Endometrial microvascular endothelial cells (primary cell): ENCODE measurements around the gene FIGN. TPM values are rescaled to one million over a fixed set of nuclear protein-coding genes. Genes with fewer than 3 reads are reported as not detected.

ENCODE experiments used
- in situ Hi-C: cut with HindIII; loops from 2 replicates; pipeline ENCODE4 v1.10.0; 2017; ENCODE audit warnings: low sequenced_read_pairs, low pct_unique_long_range_greater_than_20kb; ENCODE audit errors: inconsistent ontology term
- total RNA-seq: library from RNA; depleted of rRNA; stranded (reverse); fragments of >200 nt; gene quantifications from one replicate; pipeline ENCODE4 v1.2.3, GENCODE V29; 2015; ENCODE audit errors: inconsistent ontology term

FIGN gene
- total RNA-seq, 1 donor from 2014 or later = 1.7 TPM

- in situ Hi-C loops = no loop called here
These were observed 12.6 kb upstream of the FIGN start for GRCh38 chr2:163748420-163748819.

- in situ Hi-C loops = no loop called here
These were observed 5.6 kb upstream of the FIGN start for GRCh38 chr2:163741435-163741834.

GRCh38 chr2:163737563-163737962 is 1.8 kb upstream of the FIGN start:
- in situ Hi-C loops = no loop called here

GRCh38 chr2:163737190-163737439 is 1.3 kb upstream of the FIGN start:
- in situ Hi-C loops = no loop called here

- in situ Hi-C loops = no loop called here
These were observed 803 bp upstream of the FIGN start for GRCh38 chr2:163736433-163737189.

- in situ Hi-C loops = no loop called here
These were observed 725 bp downstream of the FIGN start for GRCh38 chr2:163734881-163735684.

- in situ Hi-C loops = no loop called here
These were observed 1.4 kb downstream of the FIGN start for GRCh38 chr2:163734401-163734800.

- in situ Hi-C loops = no loop called here
These were observed 1.9 kb downstream of the FIGN start for GRCh38 chr2:163733956-163734355.

- in situ Hi-C loops = no loop called here
These were observed 2.4 kb downstream of the FIGN start for GRCh38 chr2:163733301-163733938.

GRCh38 chr2:163732727-163733126 is 3.1 kb downstream of the FIGN start:
- in situ Hi-C loops = no loop called here

GRCh38 chr2:163731735-163732134 is 4.1 kb downstream of the FIGN start:
- in situ Hi-C loops = no loop called here

- in situ Hi-C loops = no loop called here
These were observed 5.3 kb downstream of the FIGN start for GRCh38 chr2:163730556-163730955.

GRCh38 chr2:163729636-163730273 is 6.1 kb downstream of the FIGN start:
- in situ Hi-C loops = no loop called here

GRCh38 chr2:163723881-163724280 is 11.9 kb downstream of the FIGN start:
- in situ Hi-C loops = no loop called here

- in situ Hi-C loops = no loop called here
These were observed 12.5 kb downstream of the FIGN start for GRCh38 chr2:163723348-163723747.

GRCh38 chr2:163719331-163719730 is 16.5 kb downstream of the FIGN start:
- in situ Hi-C loops = no loop called here

- in situ Hi-C loops = no loop called here
These were observed 17.7 kb downstream of the FIGN start for GRCh38 chr2:163717993-163718680.

GRCh38 chr2:163717515-163717914 is 18.3 kb downstream of the FIGN start:
- in situ Hi-C loops = no loop called here

GRCh38 chr2:163716101-163716500 is 19.7 kb downstream of the FIGN start:
- in situ Hi-C loops = no loop called here
